Testis (tissue), 3 donors: ENCODE measurements around the gene POU5F2. TPM values are rescaled to one million over a fixed set of nuclear protein-coding genes. Genes with fewer than 3 reads are reported as not detected.

Source experiments
- DNase-seq: peaks from one replicate; pipeline ENCODE4 v3.0.0-alpha.2; 2019
- H3K27ac ChIP-seq, 2 donors: fragments of 200-600 bp; sonication (generic); one replicate each; pipeline ENCODE4 v1.5.1; 2019
- H3K27me3 ChIP-seq: fragments of 200-600 bp; sonication (generic); one replicate; pipeline ENCODE4 v1.5.1; 2019
- H3K36me3 ChIP-seq: fragments of 200-600 bp; sonication (generic); one replicate; pipeline ENCODE4 v1.5.1; 2017; ENCODE audit warnings: low read depth; ENCODE audit errors: missing control alignments
- H3K4me1 ChIP-seq: fragments of 200-600 bp; sonication (generic); one replicate; pipeline ENCODE4 v1.5.1; 2019
- H3K4me3 ChIP-seq, 2 donors: fragments of 200-600 bp; sonication (generic); one replicate each; pipeline ENCODE4 v1.5.1; 2017 to 2019
- H3K9me3 ChIP-seq: fragments of 200-600 bp; sonication (generic); one replicate; pipeline ENCODE4 v1.5.1; 2017
- CTCF ChIP-seq, 3 experiments: fragments of 450-650 bp in 2 of 3; fragments of 200-600 bp in 1 of 3; sonication (generic) in 1 of 3; IDR thresholded peaks; one replicate each; pipeline ENCODE4 v1.5.1; 2016 to 2019; ENCODE audit warnings: antibody characterized with exemption in 3 of 3, mild to moderate bottlenecking in 2 of 3, moderate library complexity in 1 of 3
- POLR2A ChIP-seq: fragments of 450-650 bp; IDR thresholded peaks from one replicate; pipeline ENCODE4 v1.6.1; 2017; ENCODE audit warnings: antibody characterized with exemption, mild to moderate bottlenecking, moderate library complexity
- WGBS, 2 donors: methylation state at CpG; one replicate each; pipeline ENCODE4 v1.1.5; 2018; 5-methylcytosine and 5-hydroxymethylcytosine counted together
- intact Hi-C: fragments of 100-400 bp; cut with DNase I; formaldehyde crosslinking; loops from one replicate; pipeline ENCODE4 v1.15.1; 2023; ENCODE audit warnings: low total_unique reads
- polyA plus RNA-seq: library from polyadenylated mRNA; stranded (reverse); fragments of 350-450 nt; fragmentation: Illumina TruSeq; extraction: RNeasy Lipid Tissue Mini Kit (QIAGEN cat#74804); gene quantifications from one replicate; pipeline ENCODE4 v1.2.3, GENCODE V29; 2014; ENCODE audit warnings: low read depth, low replicate concordance; ENCODE audit not compliant: insufficient read depth
- total RNA-seq, 2 donors: library from RNA; depleted of rRNA; stranded (reverse); fragments of >200 nt; gene quantifications; one replicate each; pipeline ENCODE4 v1.2.3, GENCODE V29; 2016

The POU5F2 gene
- total and polyA plus RNA-seq, 3 donors from 2014 or later: 5.2 to 6.5 (median 6.5) TPM

GRCh38 chr5:93721511-93721910 is 19.9 kb downstream of the POU5F2 start:
- no peak overlapping the region for H3K4me3 ChIP-seq
- 38 to 55% methylated on average over 1 of the region's 1 CpG for WGBS, 2 donors
- no peaks in the 10 kb centered on the region for H3K27me3 ChIP-seq
- no peak overlapping the region for H3K27ac ChIP-seq
- no peak for DNase-seq
- intact Hi-C loops: no loop called here
- no peak for TF ChIP-seq CTCF (IDR thresholded peaks at IDR 0.05)
- no peak for TF ChIP-seq POLR2A
- H3K4me1 ChIP-seq: no peaks in the 10 kb centered on the region
- H3K9me3 ChIP-seq: no peaks in the 10 kb centered on the region
- H3K36me3 ChIP-seq: no peaks in the 10 kb centered on the region

- H3K9me3 ChIP-seq: no peaks in the 10 kb centered on the region
- H3K36me3 ChIP-seq: no peaks in the 10 kb centered on the region
- no peaks in the 10 kb centered on the region for H3K27me3 ChIP-seq
- no peak overlapping the region for H3K27ac ChIP-seq
- no peak for DNase-seq
- intact Hi-C loops: no loop called here
- no peaks in the 10 kb centered on the region for H3K4me1 ChIP-seq
- WGBS, 2 donors: 84 to 87% methylated on average over 3 of the region's 3 CpGs
- H3K4me3 ChIP-seq: no peak overlapping the region
- TF ChIP-seq POLR2A (no peak), CTCF (IDR thresholded peaks at IDR 0.05) (no peak)
Observed at GRCh38 chr5:93721071-93721470, 20.3 kb downstream of the POU5F2 start.

- TF ChIP-seq CTCF (IDR thresholded peaks at IDR 0.05) (no peak), POLR2A (no peak)
- no peaks in the 10 kb centered on the region for H3K9me3 ChIP-seq
- no peak overlapping the region for H3K27ac ChIP-seq
- H3K36me3 ChIP-seq: no peaks in the 10 kb centered on the region
- intact Hi-C loops: no loop called here
- no peak for DNase-seq
- 54 to 73% methylated on average over 4 of the region's 4 CpGs for WGBS, 2 donors
- no peak overlapping the region for H3K4me3 ChIP-seq
- no peaks in the 10 kb centered on the region for H3K4me1 ChIP-seq
- no peaks in the 10 kb centered on the region for H3K27me3 ChIP-seq
Observed at GRCh38 chr5:93717162-93717561, 24.2 kb downstream of the POU5F2 start.

GRCh38 chr5:93716453-93716852 is 24.9 kb downstream of the POU5F2 start:
- no peaks in the 10 kb centered on the region for H3K27me3 ChIP-seq
- no peaks in the 10 kb centered on the region for H3K4me1 ChIP-seq
- no peak overlapping the region for H3K27ac ChIP-seq
- no peaks in the 10 kb centered on the region for H3K36me3 ChIP-seq
- no peaks in the 10 kb centered on the region for H3K9me3 ChIP-seq
- intact Hi-C loops: no loop called here
- TF ChIP-seq CTCF (IDR thresholded peaks at IDR 0.05): no peak
- TF ChIP-seq POLR2A: no peak
- DNase-seq: no peak
- no peak overlapping the region for H3K4me3 ChIP-seq

- TF ChIP-seq POLR2A: no peak
- no peak for TF ChIP-seq CTCF (IDR thresholded peaks at IDR 0.05)
- DNase-seq: no peak
- H3K9me3 ChIP-seq: no peaks in the 10 kb centered on the region
- 93 to 100% methylated on average over 1 of the region's 1 CpG for WGBS, 2 donors
- no peak overlapping the region for H3K27ac ChIP-seq
- no peaks in the 10 kb centered on the region for H3K36me3 ChIP-seq
- no peaks in the 10 kb centered on the region for H3K27me3 ChIP-seq
- no peak overlapping the region for H3K4me3 ChIP-seq
- no peaks in the 10 kb centered on the region for H3K4me1 ChIP-seq
- intact Hi-C loops: no loop called here
Observed at GRCh38 chr5:93715761-93716160, 25.6 kb downstream of the POU5F2 start.
